Astrocyte of the cerebellum (primary cell): ENCODE results near the gene FBXO2.

Experiments used
- DNase-seq: peaks from one replicate; pipeline ENCODE4 v3.0.0-alpha.2; 2011; ENCODE audit warnings: low read depth
- H3K4me3 ChIP-seq: 2 replicates; pipeline ENCODE4 v1.5.1; 2011; ENCODE audit warnings: mild to moderate bottlenecking, low read depth, low read length, moderate library complexity
- CTCF ChIP-seq: IDR thresholded peaks from 2 replicates; pipeline ENCODE4 v1.5.1; 2012; ENCODE audit warnings: low read length, low read depth, moderate library complexity, mild to moderate bottlenecking; ENCODE audit errors: missing control alignments
- in situ Hi-C: cut with HindIII; loops from 2 replicates; pipeline ENCODE4 v1.10.0; 2017; ENCODE audit warnings: low sequenced_read_pairs

FBXO2 gene

DNA sequence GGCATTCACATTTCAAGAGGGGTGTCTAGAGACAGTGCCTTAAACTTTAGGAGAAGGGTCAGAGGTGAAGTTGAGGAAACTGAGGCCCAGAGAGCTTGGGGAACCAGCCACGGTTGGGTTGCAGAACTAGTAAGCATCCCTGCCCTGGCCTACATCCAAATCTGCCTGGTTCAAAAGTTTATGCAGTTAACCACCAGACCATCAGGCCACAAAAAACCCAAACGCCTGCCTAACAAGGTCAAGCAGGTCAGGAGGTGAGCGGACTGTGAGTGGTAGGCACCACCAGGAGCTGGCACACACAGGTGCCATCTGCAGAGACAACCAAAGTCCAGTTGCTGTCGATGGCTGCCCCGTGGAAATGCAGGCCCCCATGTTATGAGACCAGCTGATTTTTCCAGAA lies 51.2 kb downstream of the FBXO2 start:
- no peak for TF ChIP-seq CTCF

GRCh38 chr1:11602424-11602823 lies 51.8 kb downstream of the FBXO2 start:
- no peak overlapping the region for H3K4me3 ChIP-seq
- in situ Hi-C loops = loop anchor here (25.0 kb wide), 1 partner anchor 115 kb away; the partner anchor contains the start of gene DISP3
- DNase-seq = no peak
- TF ChIP-seq CTCF = no peak

More for the DNA sequence above, 51.2 kb downstream of the FBXO2 start:
- H3K4me3 ChIP-seq = no peak overlapping the region
- DNase-seq = no peak
- in situ Hi-C loops = loop anchor here (25.0 kb wide), 1 partner anchor 116 kb away; the partner anchor contains the start of gene DISP3

DNA sequence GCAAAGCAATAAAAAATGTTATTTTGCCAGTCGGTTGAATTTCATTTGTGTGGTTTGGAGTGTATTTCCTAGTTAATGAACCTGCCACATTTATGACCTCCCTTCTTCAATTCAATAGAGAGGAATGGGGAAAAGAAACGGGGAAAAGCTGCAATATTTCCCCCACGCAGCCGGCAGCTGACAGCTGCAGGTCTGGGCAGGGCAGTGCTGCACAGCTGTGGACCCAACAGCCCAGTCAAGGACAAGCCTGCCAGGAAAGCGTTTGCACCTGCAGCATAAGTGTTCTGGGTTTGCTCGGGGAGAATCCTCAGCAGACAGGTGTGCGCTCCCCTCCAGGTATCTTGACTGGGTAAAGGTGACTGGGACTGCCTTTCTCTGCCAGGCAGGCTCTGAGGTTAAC lies 53.4 kb downstream of the FBXO2 start:
- in situ Hi-C loops = loop anchor here (25.0 kb wide), 1 partner anchor 114 kb away; the partner anchor contains the start of gene DISP3
- no peak overlapping the region for H3K4me3 ChIP-seq
- DNase-seq = no peak
- TF ChIP-seq CTCF = no peak

DNA sequence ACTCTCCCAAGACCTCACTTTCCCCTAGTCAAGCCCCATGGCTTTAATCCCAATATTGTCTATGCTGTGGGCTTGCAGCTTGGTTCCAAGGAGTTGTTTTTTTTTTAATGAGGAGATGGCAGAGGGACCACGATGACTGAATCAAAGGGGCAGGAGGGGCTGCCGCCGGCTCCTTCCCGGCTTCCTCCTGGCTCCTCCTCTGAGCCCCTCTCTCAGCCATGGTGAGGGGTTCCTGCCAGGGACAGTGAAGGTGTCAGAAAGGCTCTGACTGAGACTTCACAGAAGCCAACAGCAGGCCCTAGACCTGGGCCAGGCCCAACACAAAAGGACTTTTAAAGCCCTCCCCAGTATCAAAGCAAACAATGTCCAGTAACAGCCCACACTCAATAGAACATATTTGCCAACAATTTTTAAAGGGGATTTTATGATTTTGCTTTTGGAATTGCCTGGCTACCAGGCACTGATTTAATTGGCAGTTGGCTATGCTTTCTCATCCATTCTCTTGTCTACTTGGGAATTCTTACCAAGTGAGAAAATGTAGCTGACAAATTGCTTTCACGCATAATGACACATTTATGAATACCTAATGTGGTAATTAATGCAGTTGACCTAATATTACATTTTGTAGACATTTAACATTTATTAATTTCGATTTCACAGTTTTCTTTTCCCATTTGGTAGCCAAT lies 54.2 kb downstream of the FBXO2 start:
- in situ Hi-C loops = loop anchor here (25.0 kb wide), 1 partner anchor 113 kb away; the partner anchor contains the start of gene DISP3
- DNase-seq = no peak

GRCh38 chr1:11598461-11598860 lies 55.8 kb downstream of the FBXO2 start:
- no peak for TF ChIP-seq CTCF
- in situ Hi-C loops = no loop called here
- no peak overlapping the region for H3K4me3 ChIP-seq
- no peak for DNase-seq

More for the DNA sequence above, 54.2 kb downstream of the FBXO2 start:
- no peak overlapping the region for H3K4me3 ChIP-seq
- no peak for TF ChIP-seq CTCF
